T-helper 22 cell (primary cell): ENCODE data around the gene SEC16A.

Source experiments
- DNase-seq: peaks from one replicate; pipeline ENCODE4 v3.0.0-alpha.2; 2020; ENCODE audit warnings: low read depth

The SEC16A gene

GRCh38 chr9:136463578-136463977 is 19.3 kb downstream of the SEC16A start:
- DNase-seq: no peak

GRCh38 chr9:136462664-136463063 is 20.2 kb downstream of the SEC16A start:
- DNase-seq: no peak

DNA sequence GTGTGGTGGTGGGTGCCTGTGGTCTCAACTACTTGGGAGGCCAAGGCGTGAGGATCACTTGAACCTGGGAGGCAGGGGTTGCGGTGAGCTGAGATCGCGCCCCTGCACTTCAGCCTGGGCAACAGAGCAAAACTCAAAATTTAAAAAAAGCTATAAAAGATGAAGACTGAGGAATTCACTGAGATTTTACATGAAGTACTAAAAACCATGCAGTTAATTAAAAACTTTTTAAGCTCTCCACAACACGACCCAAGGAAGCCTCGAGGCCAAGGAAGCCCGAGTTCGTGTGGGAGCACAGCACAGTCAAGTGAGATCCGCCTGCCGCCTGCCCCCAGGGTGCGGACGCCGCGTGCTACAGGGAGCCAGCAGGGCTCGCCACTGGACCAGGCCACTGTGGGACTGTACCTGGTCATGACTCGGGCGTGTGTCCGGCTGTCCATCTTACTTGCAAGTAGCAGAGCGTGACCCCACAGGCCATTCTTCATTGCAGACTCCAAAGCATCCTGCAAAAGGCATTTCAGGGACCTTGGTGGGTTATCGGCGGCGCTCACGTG is 22.0 kb downstream of the SEC16A start:
- no peak for DNase-seq

DNA sequence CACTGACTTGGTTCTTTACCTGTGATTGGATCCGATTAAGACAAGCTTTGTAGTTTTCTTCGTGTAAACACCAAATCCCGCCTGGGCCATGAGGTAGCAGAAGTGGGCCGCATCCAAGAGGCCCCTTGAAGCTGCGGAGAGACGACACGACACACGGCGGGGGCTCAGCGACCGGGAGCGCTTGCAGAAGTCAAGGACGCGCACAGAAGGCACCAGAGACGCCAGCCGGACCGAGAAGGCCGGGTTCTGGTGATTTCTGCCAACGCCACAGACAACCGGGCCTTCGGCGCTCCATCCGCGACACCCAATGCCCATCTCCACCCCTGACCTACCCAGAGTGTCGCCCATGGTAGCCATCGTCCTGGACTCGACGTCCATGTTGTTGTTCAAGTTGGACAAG is 23.4 kb downstream of the SEC16A start:
- DNase-seq: no peak

GRCh38 chr9:136457326-136457725 is 25.5 kb downstream of the SEC16A start:
- no peak for DNase-seq

DNA sequence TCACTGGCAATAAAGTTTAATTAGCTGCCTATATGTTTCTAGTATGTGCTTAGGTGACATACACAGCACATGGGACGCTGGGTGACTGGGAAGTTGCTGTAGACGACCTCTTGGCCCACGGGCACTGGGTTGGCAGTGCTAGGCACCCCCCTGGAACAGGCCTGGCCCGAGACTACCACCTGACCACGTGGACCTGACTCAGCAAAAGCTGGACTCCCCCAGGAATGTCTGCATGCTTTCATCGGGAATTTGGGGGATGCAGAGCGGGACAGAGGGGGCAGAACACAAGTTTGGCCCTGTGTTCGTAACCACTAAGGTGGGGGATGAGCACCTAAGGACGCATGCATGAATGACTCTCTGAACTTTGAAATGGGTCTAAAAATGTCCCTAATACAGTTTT is 26.6 kb downstream of the SEC16A start:
- no peak for DNase-seq

DNA sequence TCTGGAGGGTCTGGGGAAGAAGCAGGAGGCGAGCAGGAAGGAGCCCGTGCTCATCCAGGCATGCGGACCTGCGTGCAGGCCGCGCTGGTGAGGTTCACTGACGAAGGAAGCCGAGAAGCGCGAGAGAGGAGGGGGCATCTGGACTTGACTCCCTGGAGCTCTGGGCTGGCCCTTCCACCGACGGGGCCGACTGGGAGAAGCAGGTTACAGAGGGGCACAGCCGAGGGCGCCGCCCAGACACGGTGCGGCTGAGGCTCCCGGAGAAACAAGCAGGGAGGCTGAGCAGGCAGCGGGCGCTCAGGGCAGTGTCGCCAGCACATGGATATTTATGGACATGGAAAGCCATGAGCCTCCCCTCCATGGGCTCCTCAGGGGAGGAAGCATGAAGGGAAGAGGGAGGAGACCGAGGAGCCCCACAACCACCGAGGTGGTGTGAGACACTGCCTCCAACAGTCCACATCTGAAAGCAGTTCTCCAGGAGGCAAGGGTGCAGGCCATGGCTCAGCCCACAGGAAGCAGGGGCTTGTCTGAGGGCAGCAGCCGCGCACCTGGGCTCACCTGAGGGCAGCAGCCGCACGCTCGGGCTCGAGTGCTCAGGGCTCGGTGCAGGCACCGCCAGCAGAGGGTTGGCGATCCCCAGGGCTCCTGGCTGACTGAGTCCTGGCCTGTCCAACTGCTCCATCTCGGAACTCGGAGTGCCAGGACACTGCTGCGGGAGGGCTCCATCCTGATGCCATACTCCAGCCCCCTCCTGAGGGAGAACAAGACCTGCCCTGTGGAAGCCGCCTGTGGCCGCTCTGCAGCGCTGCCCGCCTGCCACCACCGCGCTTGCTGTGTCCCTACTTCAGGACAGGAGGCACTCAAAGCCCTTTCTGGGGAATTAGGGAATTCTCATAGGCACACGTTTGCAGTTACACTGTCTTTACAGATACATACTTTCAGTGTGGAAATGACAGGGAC is 27.5 kb downstream of the SEC16A start:
- DNase-seq: no peak

DNA sequence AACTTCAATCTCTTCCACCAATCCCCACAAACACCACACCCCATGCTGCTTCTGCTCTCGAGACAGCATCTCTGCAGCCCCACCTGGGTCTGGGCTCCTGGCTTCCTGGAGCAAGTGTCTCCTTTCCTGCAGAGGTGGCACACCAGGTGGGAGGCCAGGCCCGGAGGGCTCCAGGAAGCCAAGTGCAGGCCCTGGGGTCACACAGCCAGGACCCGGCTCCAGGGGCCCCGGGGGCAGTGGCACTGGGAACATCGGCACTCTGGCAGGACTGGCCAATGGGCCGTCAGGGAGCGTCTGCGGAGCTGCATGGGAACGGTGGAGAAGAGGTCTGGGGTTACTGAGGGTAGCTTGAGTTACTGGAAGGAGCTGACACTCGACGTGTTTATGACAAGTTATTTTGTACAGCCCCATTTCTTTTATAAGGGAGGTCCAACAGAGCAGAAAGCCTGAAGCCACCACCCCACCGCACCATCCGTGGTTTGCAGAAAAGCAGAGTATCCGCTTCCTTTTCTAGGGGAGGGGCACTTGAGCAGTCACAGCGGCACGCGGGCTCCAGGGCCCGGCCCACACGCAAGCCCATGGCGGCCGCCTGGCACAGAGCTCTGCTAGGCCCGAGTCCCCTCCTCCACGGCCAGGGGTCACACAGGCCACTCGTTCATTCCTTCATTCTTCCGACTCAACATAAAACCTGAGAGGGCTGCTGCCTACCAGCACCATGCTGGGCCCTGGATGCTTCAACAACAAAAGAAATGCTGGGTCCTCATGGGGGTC is 28.6 kb downstream of the SEC16A start:
- no peak for DNase-seq

DNA sequence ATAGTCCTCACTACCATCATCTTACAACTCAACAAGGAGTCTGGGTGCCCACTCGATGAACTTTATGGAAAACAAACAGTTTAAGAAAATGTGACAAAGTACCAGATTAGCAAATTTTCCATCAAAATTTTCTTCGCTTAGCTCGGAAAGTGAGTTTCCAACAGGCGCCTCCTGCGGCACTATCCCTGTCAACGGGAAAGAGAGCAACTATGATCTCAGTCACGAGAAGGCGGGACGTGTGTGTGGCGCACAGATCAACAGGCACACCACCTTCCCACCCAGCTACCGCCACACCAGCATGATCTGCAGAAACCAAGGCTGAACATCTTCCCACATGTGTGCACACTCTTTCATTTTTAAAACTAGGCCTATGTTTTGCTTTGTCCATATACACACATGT is 29.5 kb downstream of the SEC16A start:
- DNase-seq: no peak

DNA sequence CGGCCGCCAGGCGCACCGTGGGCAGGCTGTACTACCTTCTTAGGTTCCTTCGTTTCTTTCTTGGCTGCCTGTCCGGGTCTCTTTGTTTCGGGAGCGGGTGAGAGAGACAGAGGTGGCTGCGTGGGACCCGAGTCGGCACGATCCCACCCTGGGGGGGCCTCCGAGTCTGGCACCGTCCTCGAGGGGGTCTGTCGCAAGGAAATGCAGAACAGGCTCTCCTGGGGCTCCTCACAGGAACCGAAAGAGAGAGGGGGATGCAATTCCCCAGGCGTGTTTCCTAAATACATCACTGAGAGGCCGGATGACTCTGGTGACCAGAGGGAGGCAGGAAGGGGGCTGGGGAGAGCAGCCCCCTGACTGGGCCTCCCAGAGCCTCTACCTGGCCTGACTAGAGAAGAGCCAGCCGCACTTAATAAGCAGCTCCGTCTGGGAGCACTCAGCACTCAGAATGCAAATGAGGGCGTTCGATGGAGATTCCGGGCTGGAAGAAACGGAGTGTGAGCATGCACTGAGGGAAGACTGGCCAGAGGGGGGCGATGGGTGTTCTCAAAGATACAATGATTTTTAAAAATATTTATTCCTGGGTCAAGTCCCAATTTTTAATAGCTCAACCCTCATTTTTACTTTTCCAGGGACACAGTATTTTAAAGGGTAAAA is 31.5 kb downstream of the SEC16A start:
- no peak for DNase-seq

- no peak for DNase-seq
These were observed 34.2 kb downstream of the SEC16A start for GRCh38 chr9:136448655-136449054.

- DNase-seq: no peak
These were observed 35.6 kb downstream of the SEC16A start for GRCh38 chr9:136447173-136447778.

DNA sequence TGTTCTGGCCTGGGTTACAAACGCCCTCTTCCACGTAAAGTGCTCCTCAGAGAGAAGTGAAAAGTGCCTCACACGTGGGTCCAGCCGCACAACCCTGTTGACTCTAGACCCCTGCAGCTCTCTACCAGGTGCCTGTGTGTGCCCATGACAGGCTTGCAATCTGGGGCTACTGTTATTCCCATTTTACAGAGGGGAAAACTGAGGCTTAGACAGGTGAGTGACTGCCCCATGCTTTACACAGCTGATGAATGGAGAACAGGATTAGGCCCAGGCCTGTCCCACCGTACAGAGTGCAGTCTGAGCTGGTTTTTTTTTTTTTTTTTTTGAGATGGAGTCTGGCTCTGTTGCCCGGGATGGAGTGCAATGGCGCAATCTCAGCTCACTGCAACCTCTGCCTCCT is 37.0 kb downstream of the SEC16A start:
- no peak for DNase-seq

- DNase-seq: no peak
These were observed 38.7 kb downstream of the SEC16A start for GRCh38 chr9:136444102-136444501.

DNA sequence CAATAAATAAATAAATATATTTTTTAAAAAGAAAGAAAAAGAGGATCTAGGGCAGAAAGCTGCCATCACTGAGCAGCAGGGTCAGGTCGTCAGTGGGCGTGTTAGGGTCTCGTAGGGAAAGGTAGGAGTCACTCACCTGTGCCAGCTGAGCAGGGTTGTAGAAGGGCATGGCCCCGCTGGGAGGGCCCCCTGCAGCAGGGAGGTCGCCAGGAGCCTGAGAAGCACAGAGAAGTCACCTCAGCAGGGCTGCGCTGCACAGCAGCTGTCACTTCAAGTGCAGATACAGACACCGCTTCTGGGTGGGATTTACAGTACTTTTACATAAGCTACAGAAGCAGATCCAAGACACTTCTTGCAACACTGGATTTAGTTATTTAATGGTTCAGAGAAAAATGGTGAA is 39.2 kb downstream of the SEC16A start:
- no peak for DNase-seq

DNA sequence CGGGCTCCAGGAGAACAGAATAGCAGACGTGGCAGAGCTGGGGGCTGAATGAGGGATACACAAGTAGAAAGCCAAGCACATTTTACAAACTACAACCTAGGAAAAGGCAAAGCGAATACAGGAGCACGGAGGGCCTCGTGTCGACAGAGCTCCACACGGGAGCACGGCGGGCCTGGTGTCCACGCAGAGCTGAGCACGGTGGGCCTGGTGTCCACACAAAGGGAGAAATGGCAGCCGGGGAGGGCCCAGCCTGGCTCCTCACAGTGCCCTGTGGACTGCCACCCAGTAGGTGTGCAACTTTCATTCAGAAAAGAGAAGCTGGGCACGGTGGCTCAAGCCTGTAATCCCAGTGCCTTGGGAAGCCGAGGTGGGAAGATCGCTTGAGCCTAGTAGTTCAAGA is 39.8 kb downstream of the SEC16A start:
- no peak for DNase-seq

DNA sequence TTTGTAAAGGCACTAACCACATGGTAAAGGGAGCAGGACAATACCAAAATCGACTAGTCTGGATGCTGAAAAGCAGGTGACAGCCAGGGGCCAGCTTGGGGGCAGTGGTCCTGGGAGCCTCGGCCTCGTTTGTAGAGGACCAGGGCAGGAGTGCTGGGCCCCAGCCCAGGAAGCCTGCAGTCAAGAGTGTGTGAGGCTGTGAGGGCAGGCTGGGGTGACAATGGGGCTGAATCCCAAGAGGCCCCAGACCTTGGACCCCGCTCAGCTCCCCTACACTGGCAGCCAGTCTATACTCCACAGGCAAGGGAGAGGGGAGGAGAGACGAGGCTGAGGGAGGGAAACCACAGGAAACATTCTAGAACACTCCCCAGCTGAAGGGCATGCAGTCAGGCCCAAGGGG is 40.6 kb downstream of the SEC16A start:
- no peak for DNase-seq

GRCh38 chr9:136441681-136442245 is 41.1 kb downstream of the SEC16A start:
- DNase-seq: no peak

DNA sequence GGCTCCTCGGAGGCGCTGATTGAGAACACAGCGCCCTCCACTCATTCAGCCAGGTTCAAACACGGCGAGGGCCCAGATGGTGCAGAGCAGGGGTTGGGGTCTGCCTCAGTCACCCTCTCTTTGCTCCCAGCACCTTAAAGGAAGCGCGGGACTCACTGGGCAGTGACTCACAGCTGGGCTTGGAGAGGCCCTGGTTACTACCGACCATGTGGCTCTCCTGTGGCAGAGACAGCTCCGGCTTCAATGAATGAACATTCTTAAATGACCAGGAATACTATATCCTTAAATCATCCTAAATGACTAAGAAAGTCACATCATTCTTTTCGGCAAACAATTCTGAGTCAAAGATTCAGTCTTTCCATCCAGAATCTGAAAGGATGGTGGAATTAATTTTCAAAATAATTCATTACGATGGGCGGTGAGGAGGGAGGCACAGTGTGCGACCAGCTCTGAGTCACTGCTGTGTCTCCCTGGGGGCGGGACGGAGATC is 41.6 kb downstream of the SEC16A start:
- DNase-seq: no peak

DNA sequence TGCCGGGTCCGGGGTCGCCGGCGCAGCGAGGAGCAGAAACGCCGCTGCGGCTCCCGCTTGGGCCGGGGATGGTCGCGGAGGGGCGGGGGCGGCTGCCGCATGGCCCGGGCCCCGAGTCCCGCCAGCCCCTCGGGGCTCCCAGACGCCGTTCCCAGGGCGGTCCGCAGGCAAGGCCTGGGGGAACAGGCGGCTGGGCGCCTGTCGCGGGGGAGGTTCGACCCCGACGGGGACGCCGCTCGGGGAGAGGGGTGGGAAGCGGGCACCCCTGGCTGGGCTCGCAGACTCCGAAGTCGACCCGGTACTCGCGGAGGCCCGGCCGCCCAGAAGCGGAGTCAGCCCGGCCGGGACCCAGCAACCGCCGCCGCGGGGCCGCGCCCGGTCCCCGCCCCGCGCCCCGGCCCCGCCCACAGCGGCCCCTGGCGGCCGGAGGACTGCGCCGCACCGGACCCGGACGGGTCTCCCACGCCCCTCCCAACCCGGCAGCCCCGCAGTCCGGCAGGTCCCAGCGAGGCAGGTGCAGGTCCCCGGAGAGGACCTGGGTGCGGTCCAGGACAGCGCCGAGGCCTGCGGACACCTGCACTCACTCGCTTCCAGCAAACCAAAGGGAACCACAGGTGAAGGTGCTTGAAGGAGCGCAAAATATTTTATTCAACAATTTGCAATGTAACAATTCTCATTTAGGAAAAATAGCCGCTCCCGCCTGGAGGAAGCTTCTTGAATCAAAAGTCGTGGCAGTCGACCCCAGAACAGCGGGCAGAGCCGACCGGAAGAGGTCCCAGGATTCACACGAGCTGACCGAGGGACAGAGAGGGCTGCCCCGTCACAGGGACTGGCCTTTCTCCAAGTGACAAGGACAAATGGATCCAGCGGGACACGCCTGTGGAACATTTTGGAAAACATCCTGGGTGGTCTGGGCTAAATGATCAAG is 43.1 kb downstream of the SEC16A start, which contains the start of gene INPP5E:
Gene INPP5E, minus strand, starts transcription at position 365 of the 928 bp plus-strand sequence. CDS start 426 bp downstream, outside the sequence.
- DNase-seq: peak; percentile 63
